ENCODE measurements around the gene CBX4. TPM values are rescaled to one million over a fixed set of nuclear protein-coding genes. Genes with fewer than 3 reads are reported as not detected.

Gene CBX4
- 36.3 and 38.7 TPM in 2 replicates for total RNA-seq

DNA sequence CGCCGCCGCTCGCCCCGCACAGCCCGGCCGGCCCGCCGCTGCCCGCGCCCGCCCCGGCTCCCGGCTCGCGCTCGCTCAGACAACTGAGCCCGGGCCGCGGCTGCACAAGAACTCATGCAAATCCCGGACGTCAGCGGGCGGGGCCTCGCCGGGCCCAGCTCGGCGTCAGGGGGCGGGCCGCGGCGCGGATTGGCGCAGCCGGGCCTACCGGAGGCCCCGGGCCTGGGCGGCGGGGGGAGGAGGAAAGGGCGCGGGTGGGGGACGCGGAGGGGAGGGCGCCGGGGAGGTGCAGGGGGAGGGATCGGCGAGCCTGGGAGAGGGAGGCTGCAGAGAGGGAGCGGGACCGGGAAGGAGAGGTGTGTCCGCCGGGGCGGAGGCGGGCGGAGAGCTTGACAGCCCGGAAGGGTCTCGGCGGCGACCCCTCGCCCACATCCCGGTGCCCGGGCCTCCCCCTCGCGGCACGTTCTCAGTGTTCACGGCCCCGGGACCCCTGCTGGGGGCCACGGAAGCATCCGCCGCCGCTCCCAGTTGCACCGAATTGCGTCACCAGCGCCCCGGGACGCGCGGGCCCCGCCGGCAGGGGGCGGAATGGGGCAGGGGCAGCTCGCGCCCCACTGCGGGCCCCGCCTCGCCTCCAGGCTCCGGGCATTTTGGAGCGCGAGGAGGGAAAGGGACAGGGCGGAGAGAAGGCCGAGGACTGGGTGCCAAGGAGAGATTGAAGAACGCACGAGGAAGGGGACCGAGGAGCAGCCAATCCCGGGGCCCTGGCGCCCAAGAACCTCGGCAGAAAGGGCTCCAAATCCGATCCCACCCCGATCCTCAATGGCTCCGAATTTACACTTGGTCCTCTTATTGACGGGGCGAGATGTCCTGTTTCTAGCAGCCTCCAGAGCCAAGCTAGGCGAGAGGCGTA is at the start of gene CBX4:
TSS of gene CBX4 (minus strand) at position 85 of the 913 bp plus-strand sequence. CDS start 189 bp downstream, outside the sequence.
- intact Hi-C loops (cut with micrococcal nuclease): loop anchor here (1.0 to 5.0 kb wide), 5 partner anchors 29 to 263 kb away; partner anchors contain the start of genes CBX8 and GAA

GRCh38 chr17:79888009-79888540 is 48.8 kb upstream of the CBX4 start:
- intact Hi-C loops (cut with micrococcal nuclease): no loop called here

DNA sequence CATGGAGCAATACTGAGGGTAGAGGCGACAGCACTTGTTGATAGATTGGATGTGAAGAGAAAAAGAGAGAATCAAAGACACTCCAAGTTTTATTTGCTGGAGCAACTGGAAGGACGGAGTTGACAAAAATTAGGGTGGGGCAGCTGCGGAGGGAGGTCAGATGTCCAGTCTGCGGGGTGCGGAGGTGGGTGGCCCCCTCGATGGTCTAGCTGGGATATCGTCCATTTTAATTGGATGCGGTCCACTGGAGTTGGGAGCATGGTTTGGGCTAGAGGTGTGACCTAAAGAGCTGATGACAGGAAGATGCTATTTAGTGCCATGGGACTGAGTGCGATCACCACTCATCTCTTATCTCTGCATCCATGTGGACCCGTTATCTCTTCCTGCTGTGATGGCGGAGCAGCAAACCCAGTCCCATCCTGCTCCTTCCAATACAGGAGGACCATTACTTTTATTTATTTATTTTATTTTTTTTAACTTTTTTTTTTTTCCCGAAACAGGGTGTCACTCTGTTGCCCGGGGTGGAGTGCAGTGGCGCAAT is 48.3 kb upstream of the CBX4 start:
- intact Hi-C loops (cut with micrococcal nuclease): no loop called here

DNA sequence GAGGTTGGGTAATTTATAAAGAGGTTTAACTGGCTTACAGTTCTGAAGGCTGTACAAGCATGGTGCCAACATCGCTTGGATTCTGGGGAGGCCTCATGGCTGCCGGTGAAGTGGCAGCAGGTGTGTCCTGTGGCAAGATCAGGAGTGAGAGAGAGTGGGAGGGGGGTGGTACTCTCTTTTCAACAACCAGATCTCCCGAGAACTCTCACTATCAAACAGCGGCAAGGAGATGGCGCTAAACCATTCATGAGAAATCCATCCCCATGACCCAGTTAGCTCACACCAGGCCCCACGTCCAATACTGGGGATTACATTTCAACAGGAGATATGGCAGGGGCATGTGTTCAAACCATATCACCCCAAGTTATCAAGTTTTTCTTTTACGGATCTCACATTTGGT is 44.0 kb upstream of the CBX4 start:
- intact Hi-C loops (cut with micrococcal nuclease): no loop called here

DNA sequence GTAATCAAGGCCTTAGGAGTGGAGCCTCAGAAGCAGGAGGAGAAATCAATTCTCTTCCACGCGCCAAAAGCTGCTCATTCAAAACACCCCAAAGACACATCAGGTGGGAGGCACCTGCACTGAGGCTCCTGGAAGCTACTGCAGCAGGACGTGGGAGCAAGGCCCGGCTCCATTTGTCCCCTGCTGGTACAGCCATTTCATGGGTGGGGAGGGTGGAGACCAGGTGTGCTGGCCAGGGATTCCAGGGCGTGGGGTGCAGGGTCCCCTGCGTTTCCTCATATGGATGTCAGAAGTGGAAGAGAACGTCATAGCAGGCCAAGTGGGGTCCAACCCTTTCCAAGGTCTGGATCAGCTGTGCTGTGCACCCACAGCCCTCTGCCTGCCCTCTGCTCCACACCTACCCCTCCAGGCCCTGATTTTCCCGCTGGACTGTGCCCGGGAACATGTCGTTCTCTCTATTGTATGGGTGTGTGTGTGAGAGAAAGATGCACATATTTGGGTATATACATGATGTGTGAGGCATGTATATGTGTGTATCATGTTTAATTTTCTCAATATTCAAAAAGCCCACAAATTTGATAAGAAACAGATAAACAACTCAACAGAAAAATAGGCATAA is 39.2 kb upstream of the CBX4 start:
- intact Hi-C loops (cut with micrococcal nuclease): no loop called here

- intact Hi-C loops (cut with micrococcal nuclease): no loop called here
Observed at GRCh38 chr17:79877041-79877440, 37.8 kb upstream of the CBX4 start.

DNA sequence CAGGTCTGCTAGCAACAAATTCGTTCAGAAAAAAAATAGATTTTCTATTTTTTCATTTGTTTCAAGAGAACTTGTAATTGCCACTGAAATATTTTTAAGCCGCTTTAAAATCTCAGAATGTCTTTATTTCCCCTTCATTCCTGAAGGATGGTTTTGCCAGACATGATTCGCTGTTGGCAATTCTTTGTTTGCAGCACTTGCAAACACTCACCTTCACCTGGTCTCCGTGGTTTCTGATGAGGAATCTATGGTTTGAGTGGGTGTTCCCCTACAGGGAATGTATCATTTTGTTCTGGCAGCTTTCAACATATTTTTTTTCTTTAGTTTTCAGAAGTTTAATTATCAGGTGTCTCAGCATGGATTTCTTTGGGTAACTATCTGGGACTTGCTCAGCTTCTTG is 36.3 kb upstream of the CBX4 start:
- intact Hi-C loops (cut with micrococcal nuclease): no loop called here

DNA sequence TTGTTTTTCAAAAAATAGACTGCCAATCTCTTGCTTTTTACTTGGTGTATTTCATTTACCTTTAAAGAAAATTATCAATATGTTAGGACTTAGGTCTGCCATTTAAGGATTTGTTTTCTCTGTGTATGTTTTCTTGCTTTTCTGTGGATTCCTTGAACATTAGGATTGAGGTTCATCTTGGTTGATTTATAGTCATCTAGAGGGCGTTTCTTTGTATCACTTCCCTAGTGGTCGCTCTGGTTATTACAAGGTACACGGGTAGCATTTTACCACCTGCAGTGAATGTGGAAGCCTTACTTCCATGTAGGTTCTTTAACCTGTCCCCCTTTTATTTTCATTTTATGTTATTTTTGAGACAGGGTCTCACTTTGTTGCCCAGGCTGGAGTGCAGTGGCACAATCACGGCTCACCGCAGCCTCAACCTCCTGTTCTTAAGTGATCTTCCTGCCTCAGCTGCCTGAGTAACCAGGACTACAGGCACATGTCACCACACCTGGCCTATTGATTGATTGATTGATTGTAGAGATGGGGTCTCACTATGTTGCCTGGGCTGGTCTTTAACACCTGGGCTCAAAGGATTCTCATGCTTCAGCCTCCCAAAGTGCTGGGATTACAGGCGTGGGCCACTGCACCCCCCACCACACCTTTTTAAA is 35.2 kb upstream of the CBX4 start:
- intact Hi-C loops (cut with micrococcal nuclease): no loop called here

DNA sequence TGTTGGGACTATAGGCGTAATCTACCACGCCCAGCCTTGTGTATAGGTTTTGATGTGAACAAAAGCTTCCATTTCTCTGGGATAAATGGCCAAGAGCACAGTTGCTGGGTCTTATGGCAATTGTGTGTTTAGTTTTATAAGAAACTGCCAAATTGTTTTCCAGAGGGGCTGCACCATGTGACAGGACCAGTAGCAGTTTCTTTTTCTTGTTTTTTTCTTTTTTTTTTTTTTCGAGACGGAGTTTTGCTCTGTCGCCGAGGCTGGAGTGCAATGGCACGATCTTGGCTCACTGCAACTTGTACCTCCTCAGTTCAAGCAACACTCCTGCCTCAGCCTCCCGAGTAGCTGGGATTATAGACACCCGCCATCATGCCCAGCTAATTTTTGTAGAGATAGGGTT is 34.3 kb upstream of the CBX4 start:
- intact Hi-C loops (cut with micrococcal nuclease): no loop called here

DNA sequence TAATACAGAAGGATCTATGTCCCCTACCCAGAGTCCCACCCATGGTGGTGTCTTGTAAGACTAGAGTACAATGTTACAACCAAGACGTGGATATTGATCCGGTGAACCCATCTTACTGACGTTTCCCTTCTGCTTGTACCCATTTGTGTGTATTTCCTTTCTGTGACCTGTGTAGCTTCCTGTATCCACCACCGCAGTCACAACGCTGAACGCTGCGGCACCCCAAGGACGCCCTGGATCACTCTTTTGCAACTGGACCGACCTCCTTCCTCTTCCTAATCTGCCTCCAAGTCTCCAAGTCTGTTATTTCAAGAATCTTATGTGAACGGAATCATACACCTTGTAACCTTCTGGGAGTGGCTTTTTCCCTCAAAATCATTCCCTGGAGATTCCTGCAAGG is 33.5 kb upstream of the CBX4 start:
- intact Hi-C loops (cut with micrococcal nuclease): no loop called here

DNA sequence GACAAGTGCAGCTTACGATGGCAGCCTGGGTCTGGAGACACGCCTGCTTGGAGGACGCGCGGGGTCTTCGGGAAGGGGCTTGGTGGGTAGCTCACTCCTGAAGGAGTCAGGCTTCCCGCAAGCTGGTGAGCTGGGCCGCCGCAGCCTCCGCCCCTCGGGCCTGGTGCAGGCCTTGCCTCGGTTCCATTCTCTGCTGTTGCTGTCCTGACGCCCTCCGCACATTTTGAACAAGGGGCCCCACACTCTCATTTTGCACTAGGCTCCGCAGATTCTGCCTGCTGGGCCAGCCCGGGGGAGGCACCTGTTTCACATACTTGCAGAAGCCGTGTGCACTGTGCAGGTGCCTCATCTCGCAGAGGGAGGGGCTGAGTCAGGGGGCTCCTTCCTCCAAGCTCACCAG is 31.9 kb upstream of the CBX4 start:
- intact Hi-C loops (cut with micrococcal nuclease): no loop called here

GRCh38 chr17:79870540-79870939 is 31.3 kb upstream of the CBX4 start:
- intact Hi-C loops (cut with micrococcal nuclease): no loop called here

DNA sequence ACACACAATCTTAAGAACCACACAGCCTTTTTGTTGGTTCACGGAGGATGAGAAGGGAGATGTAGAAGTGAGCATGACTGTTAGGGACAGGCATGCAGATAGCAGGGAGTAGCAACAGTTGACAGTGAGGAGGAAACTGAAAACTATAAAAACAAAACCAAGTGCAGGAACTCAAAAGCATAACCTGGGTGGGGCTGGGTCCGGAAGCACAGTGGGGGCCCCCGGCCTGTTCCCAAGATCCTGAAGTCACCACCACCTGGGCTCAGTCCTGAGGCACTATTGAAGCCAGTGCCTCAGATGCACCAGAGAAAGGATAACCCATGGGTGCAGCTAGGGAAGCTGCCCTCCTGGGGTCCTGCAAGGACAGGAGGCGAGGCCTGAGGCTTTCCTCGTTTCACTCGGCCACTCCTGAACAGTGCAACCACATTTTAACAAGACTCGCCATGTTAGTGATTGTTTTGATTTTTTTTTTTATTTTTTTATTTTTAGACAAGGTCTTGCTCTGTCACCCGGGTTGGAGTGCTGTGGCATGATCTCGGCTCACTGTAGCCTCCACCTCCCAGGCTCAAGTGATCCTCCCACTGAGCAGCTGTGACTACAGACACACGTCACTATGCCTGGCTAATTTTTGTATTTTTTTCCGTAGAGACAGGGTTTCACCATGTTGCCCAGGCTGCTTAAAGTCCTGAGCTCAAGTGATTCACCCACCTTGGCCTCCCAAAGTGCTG is 27.7 kb upstream of the CBX4 start:
- intact Hi-C loops (cut with micrococcal nuclease): no loop called here

- intact Hi-C loops (cut with micrococcal nuclease): no loop called here
Observed at GRCh38 chr17:79865351-79866210, 26.3 kb upstream of the CBX4 start.

DNA sequence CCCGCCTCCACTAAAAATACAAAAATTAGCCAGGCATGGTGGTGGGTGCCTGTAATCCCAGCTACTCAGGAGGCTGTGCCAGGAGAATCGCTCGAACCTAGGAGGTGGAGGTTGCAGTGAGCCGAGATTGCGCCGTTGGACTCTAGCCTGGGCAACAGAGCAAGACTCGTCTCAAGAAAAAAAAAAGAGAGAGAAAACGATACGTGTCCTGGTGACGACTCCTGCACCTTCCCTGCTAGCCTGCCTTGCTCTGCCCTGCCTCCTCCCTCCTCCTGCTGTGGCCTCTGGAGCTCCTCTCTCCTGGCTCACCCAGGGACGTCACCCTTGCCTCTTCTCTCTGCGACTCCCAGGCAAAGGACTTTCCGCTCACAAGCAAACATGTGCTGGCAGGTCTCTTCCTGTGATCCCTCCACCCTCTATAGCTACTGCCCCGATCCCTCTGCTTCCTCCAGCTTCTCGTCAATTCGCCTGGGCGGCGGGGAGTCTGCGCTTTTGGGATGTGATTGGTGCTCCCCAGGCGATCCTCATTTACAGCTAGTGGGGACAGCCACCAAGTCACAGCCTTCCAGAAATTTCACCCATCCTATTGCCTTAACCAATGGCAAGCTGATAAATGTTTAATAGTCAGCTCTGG is 25.5 kb upstream of the CBX4 start:
- intact Hi-C loops (cut with micrococcal nuclease): no loop called here

DNA sequence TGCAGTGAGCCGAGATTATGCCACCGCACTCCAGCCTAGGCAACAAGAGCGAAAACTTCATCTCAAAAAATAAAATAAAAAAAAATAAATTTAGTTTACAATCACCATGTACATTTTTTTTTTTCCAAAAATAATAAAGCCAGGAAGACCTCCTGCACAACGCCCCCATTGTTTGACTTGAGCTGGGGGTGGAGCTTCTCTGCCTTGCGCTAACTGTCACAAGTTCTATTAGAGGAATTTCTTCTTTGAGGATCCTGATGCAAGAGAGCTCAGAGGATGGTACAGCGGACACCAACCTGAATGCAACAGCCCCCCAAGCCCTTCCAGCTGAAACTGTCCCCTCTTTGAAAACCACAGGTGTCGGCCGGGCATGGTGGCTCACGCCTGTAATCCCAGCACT is 24.9 kb upstream of the CBX4 start:
- intact Hi-C loops (cut with micrococcal nuclease): no loop called here

DNA sequence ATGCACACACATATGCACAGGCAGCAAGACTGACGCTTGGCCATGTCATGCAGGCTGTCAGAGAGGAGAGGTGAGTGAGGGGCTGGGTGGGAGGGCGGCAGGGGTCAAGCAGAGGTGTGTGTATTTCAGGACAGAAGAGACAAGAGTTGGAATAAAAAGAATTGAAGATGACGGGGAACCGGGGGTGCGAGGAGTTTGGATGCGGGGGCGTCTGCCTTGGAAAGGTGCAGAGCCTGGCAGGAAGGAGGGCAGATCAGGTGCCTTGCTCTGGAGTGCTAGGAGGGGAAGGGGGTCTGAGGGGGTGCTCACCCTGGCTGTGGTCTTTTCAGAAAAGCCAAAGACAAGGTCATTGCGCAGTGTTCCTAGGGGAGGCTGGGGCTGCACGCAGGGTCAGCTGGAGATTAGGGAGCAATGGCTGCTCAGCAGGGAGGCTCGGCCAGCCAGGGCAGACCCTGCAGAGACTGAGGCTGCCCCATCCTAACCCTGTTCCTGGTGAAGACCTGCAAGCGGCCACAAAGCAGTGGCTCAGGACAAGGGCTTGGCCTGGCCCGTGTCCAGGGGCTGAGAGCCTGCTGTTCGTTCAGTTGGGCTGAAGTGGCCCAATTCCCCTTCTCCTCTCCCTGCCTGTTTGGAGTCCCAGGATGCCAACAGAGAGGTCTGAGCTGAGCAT is 23.7 kb upstream of the CBX4 start:
- intact Hi-C loops (cut with micrococcal nuclease): no loop called here

DNA sequence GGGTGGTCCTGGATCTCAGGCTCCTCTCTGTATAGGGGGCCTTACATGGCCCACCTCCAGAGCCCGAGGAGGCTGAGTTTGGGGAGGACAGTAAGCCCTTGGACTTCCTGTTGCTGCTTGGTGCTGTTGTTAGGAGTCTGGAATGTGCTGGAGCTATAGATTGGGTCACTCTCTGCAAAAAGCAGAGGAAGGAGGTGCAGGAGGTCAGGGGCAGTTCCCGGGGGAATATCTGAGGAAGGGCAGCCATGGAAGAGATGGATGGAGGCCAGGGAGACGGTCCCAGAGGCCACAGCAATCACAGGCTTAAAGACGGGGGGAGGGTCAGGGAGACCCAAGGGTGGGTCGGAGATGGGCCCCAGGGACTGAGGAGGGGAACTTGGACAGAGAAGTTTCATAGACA is 23.0 kb upstream of the CBX4 start:
- intact Hi-C loops (cut with micrococcal nuclease): no loop called here
